H9 (cell line): Measurements from ENCODE around the gene ANKZF1. TPM values are rescaled to one million over a fixed set of nuclear protein-coding genes. Genes with fewer than 3 reads are reported as not detected.

Experiments used
- DNase-seq: peaks from one replicate; pipeline ENCODE4 v3.0.0-alpha.2; 2017
- H2AFZ ChIP-seq: one replicate; pipeline ENCODE4 v1.6.1; 2013; ENCODE audit warnings: mild to moderate bottlenecking, low read length, control low read depth, moderate library complexity
- H2AK5ac ChIP-seq: 2 replicates; pipeline ENCODE4 v1.6.1; 2013; ENCODE audit warnings: low read length, control low read depth, mixed read lengths; ENCODE audit not compliant: insufficient read length
- H2BK120ac ChIP-seq: one replicate; pipeline ENCODE4 v1.6.1; 2013; ENCODE audit warnings: low read depth, mild to moderate bottlenecking, low read length, control low read depth, inconsistent platforms; ENCODE audit not compliant: poor library complexity, severe bottlenecking
- H2BK12ac ChIP-seq: 2 replicates; pipeline ENCODE4 v1.6.1; 2013; ENCODE audit warnings: low read length, control low read depth, mixed read lengths, low read depth; ENCODE audit not compliant: insufficient read length
- H2BK15ac ChIP-seq: 2 replicates; pipeline ENCODE4 v1.6.1; 2013; ENCODE audit warnings: low read depth, low read length, control low read depth
- H2BK20ac ChIP-seq: one replicate; pipeline ENCODE4 v1.6.1; 2013; ENCODE audit warnings: low read depth, mild to moderate bottlenecking, low read length, control low read depth, inconsistent platforms; ENCODE audit not compliant: poor library complexity, severe bottlenecking
- H2BK5ac ChIP-seq: 2 replicates; pipeline ENCODE4 v1.6.1; 2013; ENCODE audit warnings: low read length, control low read depth, mixed read lengths; ENCODE audit not compliant: insufficient read length
- H3K14ac ChIP-seq: 2 replicates; pipeline ENCODE4 v1.6.1; 2013; ENCODE audit warnings: low read length, control low read depth; ENCODE audit not compliant: insufficient read depth
- H3K18ac ChIP-seq: 2 replicates; pipeline ENCODE4 v1.6.1; 2013; ENCODE audit warnings: low read depth, mild to moderate bottlenecking, mixed read lengths, low read length, control low read depth; ENCODE audit not compliant: insufficient read length
- H3K23ac ChIP-seq: 2 replicates; pipeline ENCODE4 v1.6.1; 2013; ENCODE audit warnings: low read length, control low read depth, mixed read lengths, low read depth; ENCODE audit not compliant: insufficient read length
- H3K23me2 ChIP-seq: 2 replicates; pipeline ENCODE4 v1.6.1; 2013; ENCODE audit warnings: low read depth, mild to moderate bottlenecking, mixed read lengths, low read length, control low read depth; ENCODE audit not compliant: insufficient read length, poor library complexity, severe bottlenecking
- H3K27ac ChIP-seq: 2 replicates; pipeline ENCODE4 v1.5.1; 2013; ENCODE audit warnings: low read length, control low read depth, mixed read lengths, low read depth; ENCODE audit not compliant: insufficient read length
- H3K27me3 ChIP-seq: 2 replicates; pipeline ENCODE4 v1.6.1; 2013; ENCODE audit warnings: low read length, control low read depth, inconsistent platforms; ENCODE audit not compliant: insufficient read depth
- H3K4ac ChIP-seq: 2 replicates; pipeline ENCODE4 v1.6.1; 2013; ENCODE audit warnings: low read depth, mild to moderate bottlenecking, control low read depth, inconsistent platforms, low read length, moderate library complexity
- H3K4me1 ChIP-seq: 2 replicates; pipeline ENCODE4 v1.6.1; 2013; ENCODE audit warnings: low read length, control low read depth, inconsistent platforms; ENCODE audit not compliant: insufficient read depth
- H3K4me2 ChIP-seq: 2 replicates; pipeline ENCODE4 v1.6.1; 2013; ENCODE audit warnings: low read length, control low read depth, mixed read lengths; ENCODE audit not compliant: insufficient read length, insufficient read depth
- H3K56ac ChIP-seq: 2 replicates; pipeline ENCODE4 v1.6.1; 2013; ENCODE audit warnings: low read depth, mild to moderate bottlenecking, mixed read lengths, low read length, control low read depth; ENCODE audit not compliant: insufficient read length
- H3K79me1 ChIP-seq: 2 replicates; pipeline ENCODE4 v1.6.1; 2013; ENCODE audit warnings: low read depth, mild to moderate bottlenecking, moderate library complexity, low read length, control low read depth, inconsistent platforms; ENCODE audit not compliant: insufficient read depth, poor library complexity, severe bottlenecking
- H3K79me2 ChIP-seq: 2 replicates; pipeline ENCODE4 v1.6.1; 2013; ENCODE audit warnings: low read length, control low read depth, inconsistent platforms; ENCODE audit not compliant: insufficient read depth
- H3K9ac ChIP-seq: 2 replicates; pipeline ENCODE4 v1.6.1; 2013; ENCODE audit warnings: low read length, control low read depth, mixed read lengths; ENCODE audit not compliant: insufficient read length; ENCODE audit errors: extremely low read depth
- H3K9me3 ChIP-seq: one replicate; pipeline ENCODE4 v1.6.1; 2013; ENCODE audit warnings: low read depth, low read length, inconsistent platforms; ENCODE audit not compliant: control insufficient read depth
- H3T11ph ChIP-seq: one replicate; pipeline ENCODE4 v1.6.1; 2013; ENCODE audit warnings: mild to moderate bottlenecking, low read length, control low read depth, inconsistent platforms
- H4K20me1 ChIP-seq: one replicate; pipeline ENCODE4 v1.6.1; 2013; ENCODE audit not compliant: control insufficient read depth, insufficient read length, insufficient read depth
- H4K5ac ChIP-seq: 2 replicates; pipeline ENCODE4 v1.6.1; 2013; ENCODE audit warnings: low read depth, mild to moderate bottlenecking, mixed read lengths, low read length, control low read depth; ENCODE audit not compliant: insufficient read length
- H4K8ac ChIP-seq: replicated peaks from 2 replicates; pipeline ENCODE4 v1.6.1; 2013; ENCODE audit warnings: low read length, control low read depth, mixed read lengths, low read depth; ENCODE audit not compliant: insufficient read length
- H4K91ac ChIP-seq: 2 replicates; pipeline ENCODE4 v1.6.1; 2013; ENCODE audit warnings: low read depth, mild to moderate bottlenecking, moderate library complexity, mixed read lengths, low read length, control low read depth; ENCODE audit not compliant: insufficient read length
- H3K27ac Mint-ChIP-seq, 3 experiments: 2 replicates in 2 of 3; 3 replicates in 1 of 3; pipeline ENCODE4 v1.8.0; 2020 to 2021; ENCODE audit warnings: mixed read lengths in 3 of 3, mild to moderate bottlenecking in 1 of 3, moderate library complexity in 1 of 3
- H3K27me3 Mint-ChIP-seq: 2 replicates; pipeline ENCODE4 v1.8.0; 2021; ENCODE audit warnings: low read depth, mild to moderate bottlenecking, moderate library complexity, mixed read lengths
- H3K36me3 Mint-ChIP-seq, 3 experiments: 2 replicates in 2 of 3; 3 replicates in 1 of 3; pipeline ENCODE4 v1.8.0; 2020 to 2021; ENCODE audit warnings: low read depth in 3 of 3, mixed read lengths in 3 of 3; ENCODE audit not compliant: insufficient read depth in 1 of 3
- H3K4me1 Mint-ChIP-seq, 2 experiments: 2 replicates each; pipeline ENCODE4 v1.8.0; 2020; ENCODE audit warnings: mixed read lengths in 2 of 2
- H3K4me3 Mint-ChIP-seq, 2 experiments: 2 replicates in 1 of 2; 3 replicates in 1 of 2; pipeline ENCODE4 v1.8.0; 2020 to 2021; ENCODE audit warnings: mild to moderate bottlenecking in 2 of 2, mixed read lengths in 2 of 2, moderate library complexity in 1 of 2
- H3K9me3 Mint-ChIP-seq, 2 experiments: 2 replicates in 1 of 2; 3 replicates in 1 of 2; pipeline ENCODE4 v1.8.0; 2020; ENCODE audit warnings: mild to moderate bottlenecking in 2 of 2, mixed read lengths in 2 of 2, moderate library complexity in 1 of 2
- CTCF ChIP-seq: fragments of 200-600 bp; sonication (generic); conservative IDR thresholded peaks from 3 replicates; pipeline ENCODE4 v1.8.0; 2021; ENCODE audit warnings: antibody characterized with exemption, mild to moderate bottlenecking
- WGBS: extraction: QIAGEN DNeasy Blood & Tissue Kit; methylation state at CpG from one replicate; pipeline ENCODE4 v1.1.7; 2013; ENCODE audit warnings: missing lambda C conversion rate, low lambda C conversion rate, mixed read lengths; ENCODE audit not compliant: insufficient read length; ENCODE audit errors: extremely low coverage; 5-methylcytosine and 5-hydroxymethylcytosine counted together
- total RNA-seq: library from RNA; stranded (reverse); gene quantifications from 2 replicates; pipeline ENCODE4 v1.2.1, GENCODE V29; 2021

ANKZF1 gene
- total RNA-seq, 1 experiment from 2014 or later: 55.4 TPM

- no peak overlapping the region for H2BK12ac ChIP-seq
- Mint-ChIP-seq H3K9me3 (no peaks in the 10 kb centered on the region), H3K27me3 (no peaks in the 10 kb centered on the region; the same call in 1 of the 2 replicates), H3K36me3 (peaks cover 15 to 75% (median 58%) of the 10 kb centered on the region in 3 experiments), H3K4me3 (no peak overlapping the region), H3K4me1 (peaks cover 8 to 13% of the 10 kb centered on the region in 2 experiments), H3K27ac (peak overlapping the region in 1 of 3 experiments; percentile 48; a peak in 1 of 7 replicates)
- H4K20me1 ChIP-seq: no peaks in the 10 kb centered on the region
- no peak overlapping the region for H3K4me2 ChIP-seq
- H2BK20ac ChIP-seq: no peak overlapping the region
- no peak overlapping the region for H3K23ac ChIP-seq
- H3K23me2 ChIP-seq: peaks cover 4% of the 10 kb centered on the region
- H3K27ac ChIP-seq: no peak overlapping the region
- H2BK5ac ChIP-seq: no peak overlapping the region
- no peak overlapping the region for H2BK120ac ChIP-seq
- H3K79me1 ChIP-seq: no peaks in the 10 kb centered on the region
- H3K9me3 ChIP-seq: no peaks in the 10 kb centered on the region
- H3K14ac ChIP-seq: no peak overlapping the region
- no peaks in the 10 kb centered on the region for H3K4me1 ChIP-seq
- no peak overlapping the region for H4K8ac ChIP-seq
- H3K18ac ChIP-seq: no peak overlapping the region
- H4K5ac ChIP-seq: no peak overlapping the region
- H3T11ph ChIP-seq: no peak overlapping the region
- H3K4ac ChIP-seq: no peak overlapping the region
- no peaks in the 10 kb centered on the region for H3K27me3 ChIP-seq
- no peak for TF ChIP-seq CTCF
- DNase-seq: no peak
- H4K91ac ChIP-seq: no peak overlapping the region
- H2AFZ ChIP-seq: no peak overlapping the region
- H2BK15ac ChIP-seq: no peak overlapping the region
- no peaks in the 10 kb centered on the region for H3K79me2 ChIP-seq
- no CpG with 5 or more reads among the region's 24 CpGs for WGBS
- no peak overlapping the region for H3K56ac ChIP-seq
- no peak overlapping the region for H3K9ac ChIP-seq
- H2AK5ac ChIP-seq: no peak overlapping the region
Measured at GRCh38 chr2:219210196-219210885, 19.3 kb upstream of the ANKZF1 start.
